Measurements from ENCODE around the gene PCCA.
"Not testable (repeated sequence)": the region's sequence is repeated elsewhere in the genome, so short reads cannot be mapped to it uniquely, and the experiment has no call there.

Gene PCCA

GRCh38 chr13:100091391-100091790 lies 2.5 kb downstream of the PCCA start:
- Histone ChIP-seq H3K4me2 (ENCODE audit: low read depth, low read length, poor library complexity, severe bottlenecking) (no peak overlapping the region), H3K36me3 (ENCODE audit: low read length) (no peaks in the 10 kb centered on the region), H3K79me2 (ENCODE audit: insufficient read depth, low read length) (no peaks in the 10 kb centered on the region), H2AFZ (ENCODE audit: low read depth, low read length, severe bottlenecking) (no peak overlapping the region), H3K9me2 (replicated peaks; ENCODE audit: insufficient read depth, low read length) (no peaks in the 10 kb centered on the region), H3K4me3 (ENCODE audit: insufficient read depth, low read length, poor library complexity, severe bottlenecking) (no peak overlapping the region), H3K9ac (ENCODE audit: low read length) (no peak overlapping the region), H3K9me3 (ENCODE audit: insufficient read depth, low read length) (no peaks in the 10 kb centered on the region), H4K20me1 (ENCODE audit: low read depth, low read length) (no peaks in the 10 kb centered on the region), H3K27me3 (ENCODE audit: low read length) (no peaks in the 10 kb centered on the region), H3F3A (ENCODE audit: insufficient read depth) (no peaks in the 10 kb centered on the region), H3K27ac (ENCODE audit: low read depth, low read length) (no peak overlapping the region)
- TF ChIP-seq EZH2phosphoT487 (conservative IDR thresholded peaks at IDR 0.05; ENCODE audit: low read length), result no peak
- TF ChIP-seq, protein P1, sequence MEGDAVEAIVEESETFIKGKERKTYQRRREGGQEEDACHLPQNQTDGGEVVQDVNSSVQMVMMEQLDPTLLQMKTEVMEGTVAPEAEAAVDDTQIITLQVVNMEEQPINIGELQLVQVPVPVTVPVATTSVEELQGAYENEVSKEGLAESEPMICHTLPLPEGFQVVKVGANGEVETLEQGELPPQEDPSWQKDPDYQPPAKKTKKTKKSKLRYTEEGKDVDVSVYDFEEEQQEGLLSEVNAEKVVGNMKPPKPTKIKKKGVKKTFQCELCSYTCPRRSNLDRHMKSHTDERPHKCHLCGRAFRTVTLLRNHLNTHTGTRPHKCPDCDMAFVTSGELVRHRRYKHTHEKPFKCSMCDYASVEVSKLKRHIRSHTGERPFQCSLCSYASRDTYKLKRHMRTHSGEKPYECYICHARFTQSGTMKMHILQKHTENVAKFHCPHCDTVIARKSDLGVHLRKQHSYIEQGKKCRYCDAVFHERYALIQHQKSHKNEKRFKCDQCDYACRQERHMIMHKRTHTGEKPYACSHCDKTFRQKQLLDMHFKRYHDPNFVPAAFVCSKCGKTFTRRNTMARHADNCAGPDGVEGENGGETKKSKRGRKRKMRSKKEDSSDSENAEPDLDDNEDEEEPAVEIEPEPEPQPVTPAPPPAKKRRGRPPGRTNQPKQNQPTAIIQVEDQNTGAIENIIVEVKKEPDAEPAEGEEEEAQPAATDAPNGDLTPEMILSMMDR (IDR thresholded peaks at IDR 0.05; ENCODE audit: insufficient read depth, low read length, poor library complexity, severe bottlenecking), result no peak

- H3K9me3 ChIP-seq (ENCODE audit: insufficient read depth, low read length); H3K27ac ChIP-seq (ENCODE audit: low read depth, low read length); H3K27me3 ChIP-seq (ENCODE audit: low read length); H3K4me3 ChIP-seq (ENCODE audit: insufficient read depth, low read length, poor library complexity, severe bottlenecking); H3K79me2 ChIP-seq (ENCODE audit: insufficient read depth, low read length); H3F3A ChIP-seq (ENCODE audit: insufficient read depth); H4K20me1 ChIP-seq (ENCODE audit: low read depth, low read length); H3K9ac ChIP-seq (ENCODE audit: low read length); H3K9me2 ChIP-seq (replicated peaks; ENCODE audit: insufficient read depth, low read length); H2AFZ ChIP-seq (ENCODE audit: low read depth, low read length, severe bottlenecking); H3K36me3 ChIP-seq (ENCODE audit: low read length); H3K4me2 ChIP-seq (ENCODE audit: low read depth, low read length, poor library complexity, severe bottlenecking): not testable (repeated sequence)
These were observed 3.4 kb downstream of the PCCA start for GRCh38 chr13:100092273-100092672.

DNA sequence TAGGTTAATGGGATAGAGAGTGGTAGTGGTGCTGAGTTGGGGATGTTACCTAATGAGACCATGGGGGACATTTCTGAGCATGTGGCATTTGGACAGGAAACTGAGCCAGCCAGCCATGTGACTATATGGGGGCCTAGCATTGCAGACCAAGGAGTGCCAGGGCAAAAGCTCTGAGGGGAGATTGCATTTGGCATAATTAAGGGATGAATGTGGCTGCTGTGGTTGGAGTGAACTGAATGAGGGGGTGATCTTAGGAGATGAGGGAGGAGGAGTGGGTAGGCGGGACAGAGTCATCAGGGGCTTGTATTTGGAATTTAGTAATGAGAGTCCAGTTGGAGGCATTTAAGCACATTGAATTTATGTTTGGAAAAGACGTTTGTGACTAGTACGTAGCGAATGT lies 6.6 kb downstream of the PCCA start:
- TF ChIP-seq, protein P1 (IDR thresholded peaks at IDR 0.05; ENCODE audit: insufficient read depth, low read length, poor library complexity, severe bottlenecking), result no peak
- no peak for TF ChIP-seq EZH2phosphoT487 (conservative IDR thresholded peaks at IDR 0.05; ENCODE audit: low read length)
- Histone ChIP-seq H3K9ac (ENCODE audit: low read length) (no peak overlapping the region), H3F3A (ENCODE audit: insufficient read depth) (no peaks in the 10 kb centered on the region), H3K36me3 (ENCODE audit: low read length) (no peaks in the 10 kb centered on the region), H3K4me3 (ENCODE audit: insufficient read depth, low read length, poor library complexity, severe bottlenecking) (no peak overlapping the region), H3K27me3 (ENCODE audit: low read length) (no peaks in the 10 kb centered on the region), H2AFZ (ENCODE audit: low read depth, low read length, severe bottlenecking) (no peak overlapping the region), H3K27ac (ENCODE audit: low read depth, low read length) (no peak overlapping the region), H3K79me2 (ENCODE audit: insufficient read depth, low read length) (no peaks in the 10 kb centered on the region), H3K4me2 (ENCODE audit: low read depth, low read length, poor library complexity, severe bottlenecking) (no peak overlapping the region), H4K20me1 (ENCODE audit: low read depth, low read length) (no peaks in the 10 kb centered on the region), H3K9me3 (ENCODE audit: insufficient read depth, low read length) (no peaks in the 10 kb centered on the region), H3K9me2 (replicated peaks; ENCODE audit: insufficient read depth, low read length) (no peaks in the 10 kb centered on the region)

DNA sequence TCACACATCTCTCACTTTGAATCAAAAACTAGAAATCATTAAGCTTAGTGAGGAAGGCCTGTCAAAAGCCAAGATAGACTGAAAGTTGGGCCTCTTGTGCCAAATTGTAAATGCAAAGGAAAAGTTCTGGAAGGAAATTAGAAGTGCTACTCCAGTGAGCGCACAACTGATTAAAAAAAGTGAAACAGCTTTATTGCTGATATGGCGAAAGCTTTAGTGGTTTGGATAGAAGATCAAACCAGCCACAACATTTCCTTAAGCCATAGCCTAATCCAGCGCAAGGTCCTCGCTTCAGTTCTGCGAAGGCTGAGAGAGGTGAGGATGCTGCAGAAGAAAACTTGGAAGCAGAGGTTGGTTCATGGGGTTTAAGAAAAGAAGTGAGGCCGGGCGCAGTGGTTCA lies 7.6 kb downstream of the PCCA start:
- Histone ChIP-seq H3K9ac (ENCODE audit: low read length) (no peak overlapping the region), H2AFZ (ENCODE audit: low read depth, low read length, severe bottlenecking) (no peak overlapping the region), H3K4me3 (ENCODE audit: insufficient read depth, low read length, poor library complexity, severe bottlenecking) (no peak overlapping the region), H3K27me3 (ENCODE audit: low read length) (no peaks in the 10 kb centered on the region), H3F3A (ENCODE audit: insufficient read depth) (no peaks in the 10 kb centered on the region), H3K4me2 (ENCODE audit: low read depth, low read length, poor library complexity, severe bottlenecking) (no peak overlapping the region), H3K36me3 (ENCODE audit: low read length) (no peaks in the 10 kb centered on the region), H3K27ac (ENCODE audit: low read depth, low read length) (no peak overlapping the region), H3K9me2 (replicated peaks; ENCODE audit: insufficient read depth, low read length) (no peaks in the 10 kb centered on the region), H3K79me2 (ENCODE audit: insufficient read depth, low read length) (no peaks in the 10 kb centered on the region), H4K20me1 (ENCODE audit: low read depth, low read length) (no peaks in the 10 kb centered on the region), H3K9me3 (ENCODE audit: insufficient read depth, low read length) (no peaks in the 10 kb centered on the region)
- TF ChIP-seq, protein P1 (IDR thresholded peaks at IDR 0.05; ENCODE audit: insufficient read depth, low read length, poor library complexity, severe bottlenecking), result no peak
- TF ChIP-seq EZH2phosphoT487 (conservative IDR thresholded peaks at IDR 0.05; ENCODE audit: low read length), result no peak
